Colonic mucosa (tissue), 4 donors: ENCODE results near the gene SLC25A31. TPM values are rescaled to one million over a fixed set of nuclear protein-coding genes. Genes with fewer than 3 reads are reported as not detected.

ENCODE experiments used
- DNase-seq: peaks from one replicate; pipeline ENCODE4 v3.0.0-alpha.2; 2020
- H3K27ac ChIP-seq: fragments of 200-600 bp; one replicate; pipeline ENCODE4 v1.8.0; 2021
- H3K27me3 ChIP-seq: fragments of 200-600 bp; one replicate; pipeline ENCODE4 v1.8.0; 2021
- H3K36me3 ChIP-seq: fragments of 200-600 bp; one replicate; pipeline ENCODE4 v1.8.0; 2021
- H3K4me1 ChIP-seq: fragments of 200-600 bp; one replicate; pipeline ENCODE4 v1.8.0; 2021; ENCODE audit warnings: mild to moderate bottlenecking
- H3K4me3 ChIP-seq: fragments of 200-600 bp; one replicate; pipeline ENCODE4 v1.8.0; 2021
- H3K9ac ChIP-seq, 2 donors: one replicate each; pipeline ENCODE4 v1.7.0; 2013; ENCODE audit warnings: control low read depth in 2 of 2, low read depth in 2 of 2, low read length in 2 of 2
- H3K9me3 ChIP-seq: fragments of 200-600 bp; one replicate; pipeline ENCODE4 v1.8.0; 2021
- intact Hi-C: fragments of 100-400 bp; cut with DNase I; formaldehyde crosslinking; loops from one replicate; pipeline ENCODE4 v1.14.1; 2022
- total RNA-seq, 2 donors: library from RNA; stranded (reverse); fragmentation: NEBNext Ultra II Directional in 1 of 2; extraction: Animal tissue kit (Norgen Biotek cat#: 25700) in 1 of 2; gene quantifications; one replicate each; pipeline ENCODE4 v1.2.1, GENCODE V29; 2021
- TF ChIP-seq, protein P1 (sequence below): fragments of 200-600 bp; IDR thresholded peaks from one replicate; pipeline ENCODE4 v1.8.0; 2022; ENCODE audit warnings: antibody characterized with exemption, mild to moderate bottlenecking
- donor health status: healthy.
- donor health status: DM: no; HTN: no; CAD: no.
- donor health status: DM: no; HTN: no; CAD: no.

The SLC25A31 gene
- total RNA-seq, 2 donors from 2014 or later, result not detected

DNA sequence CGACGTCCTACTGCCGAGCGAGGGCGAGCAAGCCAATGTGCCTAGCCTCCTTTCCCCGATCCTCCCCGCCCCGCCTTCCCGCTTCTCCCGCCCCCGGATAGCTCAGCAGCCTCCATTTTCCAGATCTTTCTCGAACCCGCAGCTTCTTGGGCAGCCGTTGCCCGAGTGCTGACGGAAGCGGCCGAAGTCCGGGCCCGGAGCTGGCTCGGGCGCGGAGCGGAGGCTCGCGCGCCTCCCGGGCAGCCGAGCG lies 51.8 kb downstream of the SLC25A31 start:
- H3K36me3 ChIP-seq, result no peaks in the 10 kb centered on the region
- H3K27ac ChIP-seq, result peak overlapping the region; percentile 40
- peak; percentile 91 for DNase-seq
- H3K27me3 ChIP-seq, result no peaks in the 10 kb centered on the region
- H3K4me1 ChIP-seq, result no peaks in the 10 kb centered on the region
- H3K9me3 ChIP-seq, result no peaks in the 10 kb centered on the region
- intact Hi-C loops, result no loop called here
- H3K9ac ChIP-seq, result peak overlapping the region; percentile 64 to 89
- TF ChIP-seq, protein P1, sequence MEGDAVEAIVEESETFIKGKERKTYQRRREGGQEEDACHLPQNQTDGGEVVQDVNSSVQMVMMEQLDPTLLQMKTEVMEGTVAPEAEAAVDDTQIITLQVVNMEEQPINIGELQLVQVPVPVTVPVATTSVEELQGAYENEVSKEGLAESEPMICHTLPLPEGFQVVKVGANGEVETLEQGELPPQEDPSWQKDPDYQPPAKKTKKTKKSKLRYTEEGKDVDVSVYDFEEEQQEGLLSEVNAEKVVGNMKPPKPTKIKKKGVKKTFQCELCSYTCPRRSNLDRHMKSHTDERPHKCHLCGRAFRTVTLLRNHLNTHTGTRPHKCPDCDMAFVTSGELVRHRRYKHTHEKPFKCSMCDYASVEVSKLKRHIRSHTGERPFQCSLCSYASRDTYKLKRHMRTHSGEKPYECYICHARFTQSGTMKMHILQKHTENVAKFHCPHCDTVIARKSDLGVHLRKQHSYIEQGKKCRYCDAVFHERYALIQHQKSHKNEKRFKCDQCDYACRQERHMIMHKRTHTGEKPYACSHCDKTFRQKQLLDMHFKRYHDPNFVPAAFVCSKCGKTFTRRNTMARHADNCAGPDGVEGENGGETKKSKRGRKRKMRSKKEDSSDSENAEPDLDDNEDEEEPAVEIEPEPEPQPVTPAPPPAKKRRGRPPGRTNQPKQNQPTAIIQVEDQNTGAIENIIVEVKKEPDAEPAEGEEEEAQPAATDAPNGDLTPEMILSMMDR, result no peak
- peak overlapping the region; percentile 62 for H3K4me3 ChIP-seq

DNA sequence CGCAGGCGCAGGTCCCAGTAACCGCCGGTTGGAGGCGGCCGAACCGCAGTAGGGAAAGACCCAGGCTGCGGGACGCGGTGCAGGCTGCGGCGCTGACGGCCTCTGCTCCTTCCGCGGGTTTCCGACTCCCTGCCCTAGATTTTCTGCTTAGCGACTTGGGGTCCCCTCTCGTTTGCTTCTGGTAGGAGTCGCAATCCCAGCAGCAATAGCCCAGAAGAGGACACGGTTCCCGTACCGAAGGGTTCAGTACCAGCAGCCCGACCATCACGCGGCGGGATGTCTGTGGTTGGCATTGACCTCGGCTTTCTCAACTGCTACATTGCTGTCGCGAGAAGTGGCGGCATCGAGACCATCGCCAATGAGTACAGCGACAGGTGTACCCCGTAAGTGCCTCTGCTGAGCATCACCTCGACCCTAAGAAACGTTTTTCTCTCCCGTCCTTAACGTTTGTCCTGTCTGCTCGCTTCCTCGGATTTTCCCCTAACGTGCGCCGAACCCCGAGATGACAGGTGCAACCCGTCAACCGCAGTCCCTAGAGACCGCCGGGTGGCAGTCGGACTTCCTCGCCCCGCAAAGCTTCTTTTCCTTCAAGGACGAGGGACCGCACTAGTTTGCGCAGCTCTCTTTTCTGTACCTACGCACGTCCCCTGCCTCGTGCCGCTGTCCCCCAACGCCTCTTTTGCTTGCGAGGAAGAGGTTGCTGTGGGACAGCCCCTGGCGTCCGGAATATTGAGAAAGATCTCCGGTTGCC lies 52.2 kb downstream of the SLC25A31 start, which contains the start of gene HSPA4L:
Gene HSPA4L (plus strand): TSS at position 48 of the 751 bp plus-strand sequence. CDS start 229 bp downstream, at position 277.
- Histone ChIP-seq H3K9ac (peak within 1 kb of the TSS; percentile 72 to 89), H3K4me1 (no peaks in the 10 kb centered on the region), H3K36me3 (no peaks in the 10 kb centered on the region), H3K27me3 (no peaks in the 10 kb centered on the region), H3K9me3 (no peaks in the 10 kb centered on the region), H3K4me3 (peak within 1 kb of the TSS; percentile 62), H3K27ac (peak within 1 kb of the TSS; percentile 65)
- intact Hi-C loops, result no loop called here
- TF ChIP-seq, protein P1, result no peak
- peak; percentile 51 for DNase-seq

DNA sequence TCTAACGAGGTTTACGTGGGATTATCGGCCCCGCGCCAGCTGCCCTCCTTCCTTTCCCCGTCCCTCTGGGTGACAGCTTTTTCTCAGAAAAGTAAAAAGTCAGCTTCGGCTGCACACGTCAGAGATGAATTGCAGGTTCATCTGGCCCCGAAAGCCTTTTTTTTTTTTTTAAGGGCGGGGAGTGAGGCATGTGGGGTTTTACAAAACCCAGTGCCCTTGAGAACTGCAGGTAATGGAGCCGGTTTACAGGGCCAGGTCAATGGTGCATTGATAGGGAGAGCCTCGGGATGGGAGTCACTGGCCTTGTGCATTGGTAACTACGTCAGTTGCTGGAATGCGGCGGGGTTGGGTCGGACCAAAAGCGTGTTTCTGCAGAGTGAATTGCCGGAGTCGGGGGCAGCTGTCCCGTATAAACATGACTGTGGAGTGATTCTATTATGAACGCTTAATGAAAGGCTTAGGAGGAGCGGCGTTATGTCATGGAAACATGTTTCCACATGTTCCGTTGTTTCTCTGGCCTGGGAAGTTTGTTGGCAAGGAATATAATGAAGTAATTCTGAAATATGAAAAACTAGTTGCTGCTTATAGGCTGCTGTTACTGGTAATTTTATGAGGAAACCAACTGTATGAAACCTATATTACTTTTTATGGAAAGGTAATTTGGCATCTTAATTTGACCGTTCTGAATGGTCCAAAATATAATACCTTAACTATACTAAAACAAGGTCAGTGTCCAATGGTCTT lies 53.0 kb downstream of the SLC25A31 start:
- intact Hi-C loops, result no loop called here
- H3K9ac ChIP-seq, result peak overlapping the region; percentile 72 to 89
- TF ChIP-seq, protein P1, result no peak

DNA sequence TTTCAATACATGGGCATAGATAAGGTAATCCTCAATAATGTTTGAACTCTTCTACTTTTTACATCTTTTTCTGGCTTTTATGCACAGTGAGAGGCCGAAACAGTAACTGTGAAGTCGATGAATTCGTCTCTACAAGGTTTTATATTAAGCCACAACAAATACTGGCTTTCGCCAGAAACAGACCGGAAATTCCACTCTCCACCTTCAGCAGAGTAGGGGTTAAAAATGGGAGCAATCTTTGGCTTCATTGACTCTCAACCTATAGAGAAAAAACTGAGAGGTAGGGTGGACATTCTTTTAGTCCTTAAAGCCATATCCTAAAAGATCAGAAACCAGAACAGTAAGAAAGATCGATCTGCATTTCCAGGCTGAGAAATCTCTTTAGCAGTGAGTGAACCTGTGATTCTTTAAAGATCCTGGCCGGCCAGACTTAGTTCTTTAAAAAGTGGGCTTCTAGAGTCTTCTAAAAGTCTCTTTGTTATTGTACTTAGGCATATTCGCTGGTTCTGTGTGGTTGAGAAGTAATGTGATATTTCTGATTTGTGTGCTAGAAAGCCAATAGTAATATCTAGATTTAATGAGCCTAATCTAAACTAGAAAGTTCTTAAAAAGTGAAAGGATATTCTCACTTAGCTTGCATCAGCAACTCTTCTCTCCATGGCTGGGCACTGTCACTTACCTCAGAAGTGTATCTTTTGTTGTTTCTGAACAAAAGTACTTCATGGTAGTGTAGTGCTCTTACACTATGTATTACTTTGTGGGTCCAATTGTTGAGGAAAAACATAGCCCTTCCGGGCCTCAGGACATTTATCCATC lies 54.0 kb downstream of the SLC25A31 start:
- no peak overlapping the region for H3K4me3 ChIP-seq
- H3K27me3 ChIP-seq, result no peaks in the 10 kb centered on the region
- peak overlapping the region in 1 of 2 donors; percentile 15 for H3K9ac ChIP-seq
- no peak overlapping the region for H3K27ac ChIP-seq
- no peak for DNase-seq
- intact Hi-C loops, result no loop called here
- TF ChIP-seq, protein P1, result no peak
- no peaks in the 10 kb centered on the region for H3K4me1 ChIP-seq
- no peaks in the 10 kb centered on the region for H3K36me3 ChIP-seq
- H3K9me3 ChIP-seq, result no peaks in the 10 kb centered on the region

More for the DNA sequence above, 53.0 kb downstream of the SLC25A31 start:
- Histone ChIP-seq H3K9me3 (no peaks in the 10 kb centered on the region), H3K27me3 (no peaks in the 10 kb centered on the region), H3K4me1 (no peaks in the 10 kb centered on the region), H3K36me3 (no peaks in the 10 kb centered on the region), H3K4me3 (peak overlapping the region; percentile 62), H3K27ac (peak overlapping the region; percentile 65)
- peak; percentile 75 for DNase-seq

DNA sequence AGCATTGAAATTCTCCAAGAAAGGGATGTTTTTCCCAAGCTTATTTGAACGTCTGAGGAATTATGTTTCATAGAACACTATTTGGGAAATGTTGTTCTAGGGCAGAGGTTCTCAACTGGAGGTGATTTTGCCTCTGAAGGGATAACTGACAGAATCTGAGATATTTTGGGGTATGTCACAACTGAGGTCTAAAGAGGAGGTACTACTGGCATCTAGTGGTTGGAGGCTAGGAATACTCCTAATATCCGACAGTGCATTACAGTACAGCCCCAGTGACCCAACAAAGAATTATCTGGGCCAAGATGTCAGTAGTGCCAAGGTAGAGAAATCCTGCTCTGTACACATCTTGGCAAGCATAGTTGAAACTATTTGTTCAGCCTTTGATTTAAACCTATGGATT lies 58.3 kb downstream of the SLC25A31 start:
- DNase-seq, result no peak
- intact Hi-C loops, result no loop called here
- Histone ChIP-seq H3K9ac (no peak overlapping the region), H3K4me1 (no peaks in the 10 kb centered on the region), H3K27ac (no peak overlapping the region), H3K4me3 (no peak overlapping the region), H3K9me3 (no peaks in the 10 kb centered on the region), H3K27me3 (no peaks in the 10 kb centered on the region), H3K36me3 (no peaks in the 10 kb centered on the region)
- TF ChIP-seq, protein P1, result no peak
